ENCODE results near the gene KRT6C. TPM values are rescaled to one million over a fixed set of nuclear protein-coding genes. Genes with fewer than 3 reads are reported as not detected.

KRT6C gene
- total and polyA plus RNA-seq, 10 donors = 0.03 to 0.07 (median 0.06) TPM; not detected in 7

- H3K27ac ChIP-seq = no peak overlapping the region
- H3K4me3 ChIP-seq = no peak overlapping the region
- peaks cover 0 to 17% (median 0%) of the 10 kb centered on the region in 7 donors for H3K27me3 ChIP-seq (replicated peaks in 1 of 7)
- no peak for DNase-seq
- no peaks in the 10 kb centered on the region for H3K9me3 ChIP-seq
- no peaks in the 10 kb centered on the region for H3K4me1 ChIP-seq
- no peaks in the 10 kb centered on the region for H3K36me3 ChIP-seq
- TF ChIP-seq, protein P1, sequence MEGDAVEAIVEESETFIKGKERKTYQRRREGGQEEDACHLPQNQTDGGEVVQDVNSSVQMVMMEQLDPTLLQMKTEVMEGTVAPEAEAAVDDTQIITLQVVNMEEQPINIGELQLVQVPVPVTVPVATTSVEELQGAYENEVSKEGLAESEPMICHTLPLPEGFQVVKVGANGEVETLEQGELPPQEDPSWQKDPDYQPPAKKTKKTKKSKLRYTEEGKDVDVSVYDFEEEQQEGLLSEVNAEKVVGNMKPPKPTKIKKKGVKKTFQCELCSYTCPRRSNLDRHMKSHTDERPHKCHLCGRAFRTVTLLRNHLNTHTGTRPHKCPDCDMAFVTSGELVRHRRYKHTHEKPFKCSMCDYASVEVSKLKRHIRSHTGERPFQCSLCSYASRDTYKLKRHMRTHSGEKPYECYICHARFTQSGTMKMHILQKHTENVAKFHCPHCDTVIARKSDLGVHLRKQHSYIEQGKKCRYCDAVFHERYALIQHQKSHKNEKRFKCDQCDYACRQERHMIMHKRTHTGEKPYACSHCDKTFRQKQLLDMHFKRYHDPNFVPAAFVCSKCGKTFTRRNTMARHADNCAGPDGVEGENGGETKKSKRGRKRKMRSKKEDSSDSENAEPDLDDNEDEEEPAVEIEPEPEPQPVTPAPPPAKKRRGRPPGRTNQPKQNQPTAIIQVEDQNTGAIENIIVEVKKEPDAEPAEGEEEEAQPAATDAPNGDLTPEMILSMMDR (IDR thresholded peaks at IDR 0.05 in 8 of 11, conservative IDR thresholded peaks at IDR 0.05 in 3 of 11) = no peak
- 89 to 92% (median 90%) methylated on average over 12 to 14 of the region's 14 CpGs for WGBS, 5 donors
- intact Hi-C loops (cut with DNase I; ENCODE audit: low total_unique reads) = no loop called here
These were observed 43.6 kb upstream of the KRT6C start for GRCh38 chr12:52517005-52517835.

- Histone ChIP-seq H3K27ac (peak overlapping the region in 6 of 8 donors; percentile 6 to 48 (median 24)), H3K4me1 (no peaks in the 10 kb centered on the region), H3K27me3 (replicated peaks in 1 of 7) (peaks cover 0 to 19% (median 0%) of the 10 kb centered on the region in 7 donors), H3K36me3 (no peaks in the 10 kb centered on the region), H3K4me3 (no peak overlapping the region), H3K9me3 (peaks cover 0 to 4% (median 2%) of the 10 kb centered on the region in 8 donors)
- TF ChIP-seq, protein P1 (IDR thresholded peaks at IDR 0.05 in 8 of 11, conservative IDR thresholded peaks at IDR 0.05 in 3 of 11) = no peak
- TF ChIP-seq POLR2AphosphoS5 (IDR thresholded peaks at IDR 0.05) (no peak), POLR2A (IDR thresholded peaks at IDR 0.05) (no peak)
- WGBS, 5 donors = 82 to 89% (median 85%) methylated on average over 14 to 15 of the region's 15 CpGs
- DNase-seq = no peak
- intact Hi-C loops (cut with DNase I; ENCODE audit: low total_unique reads) = no loop called here
These were observed 42.6 kb upstream of the KRT6C start for GRCh38 chr12:52515927-52516831.

DNA sequence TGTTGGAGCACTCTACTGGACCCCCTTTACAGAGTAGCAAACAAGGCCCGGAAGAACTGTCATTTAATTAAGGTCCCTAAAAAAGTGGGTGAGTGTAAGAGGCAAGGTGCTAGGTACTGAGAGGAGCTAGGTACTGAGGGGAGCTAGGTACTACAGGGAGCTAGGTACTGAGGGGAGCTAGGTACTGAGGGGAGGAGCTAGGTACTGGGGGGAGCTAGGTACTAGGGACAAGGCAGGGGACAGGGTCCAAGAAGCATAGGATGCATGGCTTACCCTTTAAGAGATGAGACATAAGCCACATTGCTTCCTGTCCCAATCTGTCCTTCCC, 41.7 kb upstream of the KRT6C start:
- no peak for DNase-seq
- TF ChIP-seq, protein P1 (IDR thresholded peaks at IDR 0.05 in 8 of 11, conservative IDR thresholded peaks at IDR 0.05 in 3 of 11) = no peak
- TF ChIP-seq POLR2A (IDR thresholded peaks at IDR 0.05) = no peak
- no peak for TF ChIP-seq POLR2AphosphoS5 (IDR thresholded peaks at IDR 0.05)
- whole genome bisulfite sequencing, 5 donors = 90 to 97% (median 93%) methylated on average over 1 of the region's 1 CpG

More for the DNA sequence above, 41.7 kb upstream of the KRT6C start:
- peak overlapping the region in 5 of 8 donors; percentile 6 to 48 (median 32) for H3K27ac ChIP-seq
- no peak overlapping the region for H3K4me3 ChIP-seq
- no peaks in the 10 kb centered on the region for H3K36me3 ChIP-seq
- intact Hi-C loops (cut with DNase I; ENCODE audit: low total_unique reads) = no loop called here
- H3K4me1 ChIP-seq = no peaks in the 10 kb centered on the region
- H3K9me3 ChIP-seq = peaks cover 0 to 13% (median 11%) of the 10 kb centered on the region in 8 donors
- H3K27me3 ChIP-seq (replicated peaks in 1 of 7) = peaks cover 0 to 16% (median 0%) of the 10 kb centered on the region in 7 donors
